GM21529 (cell line): ENCODE measurements around the gene PEX5L.

Experiments
- ATAC-seq: cut with Tn5 transposase; IDR thresholded peaks from one replicate; pipeline ENCODE4 v1.9.1; 2021; ENCODE audit not compliant: unreplicated experiment

The PEX5L gene

GRCh38 chr3:179957264-179957845, 79.4 kb downstream of the PEX5L start:
- ATAC-seq: peak; percentile 17

GRCh38 chr3:179956416-179956830, 80.3 kb downstream of the PEX5L start:
- peak; percentile 89 for ATAC-seq

- ATAC-seq: no peak
Measured at GRCh38 chr3:179955809-179956208, 80.9 kb downstream of the PEX5L start.

GRCh38 chr3:179955286-179955685, 81.5 kb downstream of the PEX5L start:
- ATAC-seq: no peak

GRCh38 chr3:179953993-179954870, 82.5 kb downstream of the PEX5L start:
- no peak for ATAC-seq

GRCh38 chr3:179950840-179951239, 85.9 kb downstream of the PEX5L start:
- no peak for ATAC-seq

DNA sequence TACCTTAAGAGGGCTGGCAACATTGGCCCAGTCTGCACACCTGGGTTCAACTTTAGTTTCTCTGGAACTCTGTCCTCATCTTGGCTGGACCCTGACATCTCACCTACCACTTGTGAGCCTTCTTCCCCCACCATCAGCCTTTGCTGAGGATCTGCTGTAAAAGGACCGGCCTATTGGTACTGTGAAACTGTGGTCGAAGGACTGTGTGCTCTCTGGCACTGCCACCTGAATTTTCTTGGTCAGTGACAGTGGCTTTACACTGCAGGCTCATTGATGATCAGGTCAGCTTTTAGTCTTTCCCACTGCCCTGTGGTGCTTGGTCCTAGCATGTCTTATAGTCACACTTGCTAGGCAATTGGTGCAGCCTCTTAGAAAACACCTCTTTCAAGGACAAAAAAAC, 86.9 kb downstream of the PEX5L start:
- ATAC-seq: peak; percentile 15

DNA sequence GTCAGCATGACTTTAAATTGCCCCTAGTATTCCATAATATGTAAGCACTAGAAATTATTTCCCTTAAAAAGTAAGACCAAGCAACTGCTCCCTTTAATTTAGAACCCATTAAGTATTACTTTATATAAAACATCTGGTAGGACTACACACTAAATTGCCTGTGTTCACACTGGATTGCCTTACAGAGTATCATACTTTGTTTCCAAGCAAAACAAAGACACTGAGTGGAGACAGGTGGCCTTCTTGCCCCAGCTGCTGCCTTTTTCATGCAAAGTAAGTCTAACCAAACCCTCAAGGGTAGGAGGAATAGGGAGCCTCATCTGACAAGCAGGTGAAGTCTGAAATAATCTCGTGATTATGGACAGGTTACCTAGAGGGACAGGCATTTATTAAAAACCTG, 87.3 kb downstream of the PEX5L start:
- peak; percentile 94 for ATAC-seq

DNA sequence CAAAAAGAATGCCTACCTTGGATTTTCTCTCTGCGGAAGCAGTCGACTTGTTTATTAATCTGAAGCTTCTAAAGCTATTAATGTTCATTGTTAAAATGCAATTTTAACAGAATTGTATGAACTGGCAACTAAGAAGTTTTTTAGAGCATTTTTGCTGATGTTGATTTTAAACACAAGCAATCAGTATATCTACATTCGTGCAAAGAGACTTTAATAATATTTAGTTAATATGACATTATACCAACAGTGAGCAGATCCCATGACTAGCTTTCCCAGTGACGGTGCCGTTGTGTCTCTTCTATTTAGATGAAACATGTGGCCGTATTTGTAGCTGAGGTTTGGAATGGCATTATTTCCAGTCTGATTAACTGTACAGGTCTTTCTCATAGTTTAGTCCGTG, 88.0 kb downstream of the PEX5L start:
- ATAC-seq: no peak

- ATAC-seq: no peak
Measured at GRCh38 chr3:179945569-179945968, 91.2 kb downstream of the PEX5L start.

DNA sequence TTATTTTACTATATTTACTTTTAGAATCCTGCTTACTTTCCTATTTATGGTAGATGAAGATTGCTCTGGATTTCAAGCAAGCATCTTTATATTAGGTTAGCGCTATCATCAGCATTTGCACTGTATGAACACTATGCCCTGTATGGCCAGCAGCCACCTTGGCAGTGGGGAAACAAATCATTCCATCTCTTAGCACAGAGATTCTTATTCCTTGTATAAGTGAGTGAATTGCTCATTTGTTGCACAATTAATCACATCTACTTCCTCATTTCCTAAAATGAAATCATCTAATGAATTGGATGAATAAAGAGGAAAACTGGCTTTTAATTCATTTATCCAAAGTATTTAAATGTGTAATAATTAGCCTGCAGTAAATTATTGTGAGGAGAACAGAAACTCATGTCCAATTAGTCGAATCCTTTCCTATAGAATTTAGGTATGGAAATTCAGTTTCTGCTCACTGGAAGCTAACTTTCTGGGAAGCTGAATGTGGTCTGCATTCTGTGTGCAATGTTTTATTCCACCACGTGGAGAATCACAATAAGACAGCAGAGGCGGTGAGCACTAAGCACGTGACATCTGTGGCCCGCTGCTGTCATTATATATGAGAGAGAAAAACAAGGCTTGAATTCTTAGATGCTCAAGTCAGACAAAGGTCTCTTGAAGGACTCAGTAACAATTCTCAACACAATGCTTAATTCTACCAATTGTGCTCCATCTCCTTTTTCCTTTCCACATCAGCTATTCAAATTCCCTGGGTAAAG, 93.4 kb downstream of the PEX5L start:
- ATAC-seq: no peak

DNA sequence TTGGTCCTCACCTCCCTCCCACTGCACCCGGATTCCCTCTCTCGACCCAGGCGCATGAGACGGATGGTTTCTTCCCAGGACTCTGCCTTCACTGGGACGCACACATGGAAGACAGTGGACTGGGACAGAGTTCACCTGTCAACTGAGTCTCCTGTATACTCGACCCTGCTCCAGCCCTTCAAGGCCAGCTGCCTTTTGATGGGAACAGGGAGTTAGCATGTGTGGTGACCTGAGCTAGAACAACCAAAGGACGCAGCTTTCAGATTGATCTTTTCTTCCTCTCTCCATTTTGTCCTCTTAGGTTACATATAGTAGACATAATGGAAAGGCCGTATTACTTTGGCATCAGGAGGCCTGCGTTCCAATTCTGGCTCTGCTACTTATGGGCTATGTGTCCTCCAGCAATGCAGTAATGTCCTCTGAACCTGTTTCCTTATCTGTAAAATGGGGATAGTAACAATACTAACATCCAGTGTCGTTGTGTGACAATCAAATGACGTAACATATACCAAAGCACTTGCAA, 94.1 kb downstream of the PEX5L start:
- peak; percentile 15 for ATAC-seq

- ATAC-seq: no peak
Measured at GRCh38 chr3:179935710-179936109, 101.0 kb downstream of the PEX5L start.

GRCh38 chr3:179933914-179934313, 102.8 kb downstream of the PEX5L start:
- no peak for ATAC-seq

GRCh38 chr3:179933080-179933479, 103.7 kb downstream of the PEX5L start:
- ATAC-seq: no peak

- no peak for ATAC-seq
Measured at GRCh38 chr3:179932674-179933073, 104.1 kb downstream of the PEX5L start.

DNA sequence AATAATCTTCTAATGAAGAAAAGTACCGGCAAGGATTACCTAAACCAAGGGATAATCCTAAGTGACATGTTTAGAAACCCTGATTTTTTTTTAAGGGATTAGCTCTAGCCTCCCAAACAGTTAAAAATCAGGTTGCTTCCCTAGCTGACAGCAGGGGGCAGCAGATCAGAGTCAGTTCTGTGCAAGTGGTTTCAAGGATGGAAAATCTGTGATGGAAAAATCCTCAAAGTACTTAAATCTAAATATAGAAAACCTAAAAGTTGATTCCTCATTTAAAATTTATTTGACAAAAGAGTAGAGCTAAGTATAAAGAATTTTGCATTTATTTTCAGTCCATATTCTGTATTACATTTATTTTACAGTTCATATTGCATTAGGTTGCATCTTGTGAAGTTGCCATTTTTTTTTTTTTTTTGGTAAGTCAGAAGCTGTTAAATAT, 107.6 kb downstream of the PEX5L start:
- peak; percentile 68 for ATAC-seq

- ATAC-seq: no peak
Measured at GRCh38 chr3:179927191-179927590, 109.5 kb downstream of the PEX5L start.

DNA sequence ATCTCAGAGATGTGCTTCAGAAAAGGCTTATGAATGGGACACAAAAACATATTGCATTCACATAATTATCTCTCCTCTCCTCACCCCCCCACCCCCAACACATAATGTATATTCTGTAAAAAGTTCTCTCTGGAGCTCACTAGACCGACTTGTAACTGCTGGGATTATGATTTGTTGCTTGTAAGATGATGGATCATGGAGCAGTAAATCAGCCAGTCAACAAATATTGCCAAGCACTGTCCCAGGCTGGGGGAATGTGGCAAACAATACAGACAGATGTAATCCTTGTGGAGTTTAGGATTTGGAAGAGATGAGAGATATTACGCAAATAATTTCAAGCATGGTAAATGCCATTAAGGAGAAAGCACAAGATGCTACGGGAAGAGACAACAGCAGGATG, 114.8 kb downstream of the PEX5L start:
- no peak for ATAC-seq

- ATAC-seq: peak; percentile 78
Measured at GRCh38 chr3:179921500-179921899, 115.2 kb downstream of the PEX5L start.

GRCh38 chr3:179907784-179908482, 128.8 kb downstream of the PEX5L start:
- ATAC-seq: no peak
